ENCODE data around the gene MEGF8.
"Not testable (repeated sequence)": the region's sequence is repeated elsewhere in the genome, so short reads cannot be mapped to it uniquely, and the experiment has no call there.

The MEGF8 gene

DNA sequence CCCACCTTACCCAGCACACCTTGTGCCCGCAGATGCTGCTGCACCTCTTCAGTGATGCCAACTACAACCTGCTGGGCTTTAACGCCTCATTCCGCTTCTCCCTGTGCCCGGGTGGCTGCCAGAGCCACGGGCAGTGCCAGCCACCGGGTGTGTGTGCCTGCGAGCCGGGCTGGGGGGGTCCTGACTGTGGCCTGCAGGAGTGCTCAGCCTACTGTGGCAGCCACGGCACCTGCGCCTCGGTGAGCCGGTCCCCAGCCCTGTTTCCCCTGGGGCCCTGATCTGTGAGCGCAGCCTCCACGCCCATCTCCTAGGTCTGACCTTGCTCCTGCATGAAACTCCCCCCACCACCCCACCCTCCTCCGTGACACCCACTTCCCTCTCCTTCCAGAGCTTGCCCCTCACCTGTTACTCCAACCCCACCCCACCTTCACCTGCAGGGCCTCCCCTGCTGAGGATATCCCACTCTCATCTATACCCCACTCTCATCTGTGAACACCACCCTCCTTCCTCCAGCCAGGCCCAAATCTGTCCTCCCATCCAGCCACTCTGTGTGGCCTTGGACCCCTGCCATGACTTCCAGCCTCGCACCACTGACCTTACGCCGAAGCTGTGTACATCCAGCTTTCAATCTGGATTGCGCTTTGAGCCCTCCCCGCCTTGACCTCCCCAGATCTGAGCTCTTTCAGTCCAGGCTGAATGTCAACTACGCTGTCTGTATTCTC, 8.7 kb downstream of the MEGF8 start:
- DNase-seq: no peak

- no peak for DNase-seq
Measured at GRCh38 chr19:42334697-42335373, 9.4 kb downstream of the MEGF8 start.

DNA sequence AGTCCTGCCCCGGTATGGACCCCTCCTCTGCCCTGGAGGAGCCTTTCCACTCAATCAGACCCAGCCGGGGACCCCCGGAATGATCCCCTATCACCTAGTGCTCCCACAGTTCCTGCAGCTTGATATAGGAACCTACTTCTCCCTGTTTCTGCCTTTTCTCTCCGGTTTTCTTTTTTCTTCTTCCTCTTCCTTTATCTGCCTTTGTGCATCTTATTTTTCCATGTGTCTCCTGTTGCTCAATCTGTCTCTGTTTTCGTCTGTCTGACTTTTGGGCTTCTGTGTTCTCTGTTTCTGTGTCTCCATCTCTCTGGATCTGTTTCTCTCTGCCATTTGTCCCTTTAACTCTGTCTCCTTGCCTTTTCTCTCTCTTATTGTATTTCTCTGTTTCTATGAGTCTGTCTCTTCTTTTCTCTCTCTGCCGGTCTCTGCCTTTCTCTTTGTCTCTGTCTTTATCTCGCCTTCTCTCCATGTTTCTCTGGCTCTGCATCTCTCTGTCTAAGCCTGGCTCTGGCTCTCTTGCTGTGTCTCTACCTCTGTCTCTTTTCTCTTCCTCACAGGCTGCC, 10.0 kb downstream of the MEGF8 start:
- DNase-seq: no peak

GRCh38 chr19:42335971-42336370, 10.5 kb downstream of the MEGF8 start:
- DNase-seq: no peak

GRCh38 chr19:42339126-42339860, 13.9 kb downstream of the MEGF8 start:
- not testable (repeated sequence) for DNase-seq

DNA sequence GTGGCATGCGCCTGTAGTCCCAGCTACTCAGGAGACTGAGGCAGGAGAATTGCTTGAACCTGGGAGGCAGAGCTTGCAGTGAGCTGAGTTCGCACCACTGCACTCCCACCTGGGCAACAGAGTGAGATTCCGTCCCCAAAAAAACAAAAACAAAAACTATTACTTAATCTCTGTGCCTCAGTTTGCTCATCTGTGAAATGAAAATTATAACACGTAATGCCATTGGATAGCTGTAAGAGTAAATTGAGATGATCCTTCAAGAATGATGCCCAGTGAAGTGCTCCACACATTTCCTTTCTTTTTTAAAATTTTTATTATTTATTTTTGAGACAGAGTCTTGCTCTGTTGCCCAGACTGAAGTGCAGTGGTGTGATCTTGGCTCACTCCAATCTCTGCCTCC, 14.5 kb downstream of the MEGF8 start:
- not testable (repeated sequence) for DNase-seq

DNA sequence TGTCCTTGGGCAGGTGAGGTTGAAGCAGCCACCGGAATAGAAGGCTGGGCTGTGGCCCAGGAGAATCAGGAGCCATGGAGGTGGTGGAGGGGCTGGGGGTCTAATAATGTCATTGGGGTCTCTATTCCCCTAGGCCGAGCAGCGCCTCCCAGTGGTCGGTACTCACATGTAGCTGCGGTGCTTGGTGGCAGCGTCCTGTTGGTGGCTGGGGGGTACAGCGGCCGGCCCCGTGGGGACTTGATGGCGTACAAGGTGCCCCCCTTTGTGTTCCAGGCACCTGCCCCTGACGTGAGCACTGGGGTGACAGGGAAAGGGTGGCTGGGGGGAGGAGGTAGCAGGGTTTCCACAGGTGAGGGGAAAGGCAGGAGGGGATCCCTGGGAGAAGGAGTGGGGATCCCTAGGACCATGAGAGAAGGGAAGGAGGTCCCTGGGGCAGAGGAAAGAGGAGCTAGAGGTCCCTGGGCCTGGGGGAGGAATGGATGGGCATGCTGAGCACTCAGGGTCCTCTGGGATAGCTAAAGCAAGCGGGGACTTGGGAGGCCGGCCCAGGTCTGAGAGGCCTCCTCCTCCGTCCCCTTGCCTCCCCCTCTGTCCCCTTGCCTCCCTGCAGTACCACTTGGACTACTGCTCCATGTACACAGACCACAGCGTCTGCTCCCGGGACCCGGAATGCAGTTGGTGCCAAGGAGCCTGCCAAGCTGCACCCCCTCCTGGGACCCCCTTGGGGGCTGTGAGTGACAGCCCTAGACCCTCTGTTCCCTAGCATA, 18.1 kb downstream of the MEGF8 start:
- DNase-seq: no peak

- DNase-seq: no peak
Measured at GRCh38 chr19:42344336-42344893, 19.0 kb downstream of the MEGF8 start.

DNA sequence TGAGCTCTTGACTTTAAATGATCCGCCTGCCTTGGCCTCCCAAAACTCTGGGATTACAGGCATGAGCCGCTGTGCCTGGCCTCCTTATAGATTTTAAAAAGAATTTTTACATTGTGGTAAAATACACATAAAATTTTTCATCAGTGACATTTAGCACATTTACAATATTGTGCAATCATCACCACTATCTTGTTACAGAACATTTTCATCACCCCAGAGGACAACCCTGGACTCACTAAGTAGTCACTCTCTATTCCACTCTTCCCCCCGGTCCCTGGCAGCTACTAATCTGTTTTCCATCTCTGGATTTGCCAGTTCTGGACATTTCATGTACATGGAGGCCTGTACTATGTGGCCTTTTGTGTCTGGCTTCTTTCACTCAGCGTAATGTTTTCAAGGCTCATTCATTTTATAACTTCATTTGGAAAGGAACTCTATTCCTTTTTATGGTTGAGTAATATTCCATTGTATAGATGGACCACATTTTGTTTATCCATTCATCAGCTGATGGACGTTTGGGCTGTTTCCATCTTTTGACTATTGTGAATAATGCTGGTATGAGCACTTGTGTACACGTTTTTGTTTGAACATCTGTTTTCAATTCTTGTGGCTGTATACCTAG, 19.9 kb downstream of the MEGF8 start:
- no peak for DNase-seq

DNA sequence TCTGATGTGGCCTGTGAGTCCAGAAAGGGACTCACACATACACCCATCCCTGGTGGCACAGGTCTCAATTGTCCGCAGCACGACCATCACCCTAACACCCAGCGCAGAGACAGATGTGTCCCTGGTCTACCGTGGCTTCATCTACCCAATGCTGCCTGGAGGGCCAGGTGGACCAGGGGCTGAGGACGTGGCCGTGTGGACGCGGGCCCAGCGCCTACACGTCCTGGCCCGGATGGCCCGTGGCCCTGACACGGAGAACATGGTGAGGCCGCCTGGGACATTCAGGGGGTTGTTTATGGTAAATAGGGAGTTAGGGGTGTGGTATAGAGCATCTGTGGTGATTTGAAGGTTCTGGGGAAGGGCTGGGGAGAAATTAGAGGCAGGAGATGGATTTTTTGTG, 22.8 kb downstream of the MEGF8 start:
- no peak for DNase-seq

- no peak for DNase-seq
Measured at GRCh38 chr19:42349378-42350107, 24.1 kb downstream of the MEGF8 start.

DNA sequence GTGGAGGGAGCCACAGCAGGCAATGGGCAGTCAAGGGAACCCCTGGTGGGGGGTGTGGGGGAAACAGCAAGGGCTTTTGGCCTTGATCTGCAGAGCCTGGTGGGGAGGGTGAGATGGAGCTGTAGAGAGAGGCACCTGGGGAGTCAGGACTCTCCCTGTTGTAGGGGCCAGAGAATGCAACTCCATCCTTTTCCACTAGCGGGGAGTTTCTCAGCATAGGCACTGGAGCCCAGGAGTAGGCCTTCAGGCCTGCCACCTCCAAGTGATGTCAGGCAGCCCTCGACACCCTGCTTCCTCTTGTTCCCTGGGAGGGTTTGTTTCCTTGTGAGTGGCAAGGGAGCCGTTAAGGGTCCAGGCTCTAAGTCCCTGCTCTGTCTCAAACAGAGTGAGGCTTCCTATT, 25.0 kb downstream of the MEGF8 start:
- DNase-seq: no peak

GRCh38 chr19:42351079-42351735, 25.8 kb downstream of the MEGF8 start:
- DNase-seq: no peak

- DNase-seq: no peak
Measured at GRCh38 chr19:42352301-42353259, 27.1 kb downstream of the MEGF8 start.

DNA sequence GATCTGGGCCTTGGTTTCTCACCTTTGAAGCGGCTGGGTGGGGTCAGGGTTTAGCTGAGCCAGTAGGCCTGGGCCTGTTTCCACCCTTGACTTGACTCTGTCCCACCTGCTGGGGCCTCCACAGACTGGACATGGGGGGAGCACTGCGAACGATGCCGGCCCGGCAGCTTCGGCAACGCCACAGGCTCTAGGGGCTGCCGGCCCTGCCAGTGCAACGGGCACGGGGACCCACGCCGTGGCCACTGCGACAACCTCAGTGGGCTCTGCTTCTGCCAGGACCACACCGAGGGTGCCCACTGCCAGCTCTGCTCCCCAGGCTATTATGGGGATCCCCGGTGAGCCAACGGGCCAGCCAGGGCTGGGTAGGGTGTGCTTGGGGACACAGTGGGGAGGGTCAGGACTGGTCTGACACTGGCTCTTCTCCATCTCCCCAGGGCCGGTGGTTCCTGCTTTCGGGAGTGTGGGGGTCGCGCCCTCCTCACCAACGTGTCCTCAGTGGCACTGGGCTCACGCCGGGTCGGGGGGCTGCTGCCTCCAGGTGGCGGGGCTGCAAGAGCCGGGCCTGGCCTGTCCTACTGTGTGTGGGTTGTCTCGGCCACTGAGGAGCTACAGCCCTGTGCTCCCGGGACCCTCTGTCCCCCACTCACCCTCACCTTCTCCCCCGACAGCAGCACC, 28.0 kb downstream of the MEGF8 start:
- DNase-seq: no peak

DNA sequence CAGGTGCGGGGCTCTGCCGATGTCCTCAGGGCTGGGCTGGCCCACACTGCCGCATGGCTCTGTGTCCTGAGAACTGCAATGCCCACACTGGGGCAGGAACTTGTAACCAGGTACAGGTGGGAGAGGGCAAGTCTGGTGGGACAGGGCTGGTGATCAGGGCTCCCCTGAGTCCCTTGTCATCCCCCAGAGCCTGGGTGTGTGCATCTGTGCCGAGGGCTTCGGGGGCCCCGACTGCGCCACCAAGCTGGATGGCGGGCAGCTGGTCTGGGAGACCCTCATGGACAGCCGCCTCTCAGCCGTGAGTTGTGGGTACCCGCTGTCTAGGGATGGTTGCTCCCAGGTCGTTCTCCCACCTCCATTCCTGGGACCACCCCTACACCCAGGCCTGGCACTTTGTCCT, 30.5 kb downstream of the MEGF8 start:
- no peak for DNase-seq

DNA sequence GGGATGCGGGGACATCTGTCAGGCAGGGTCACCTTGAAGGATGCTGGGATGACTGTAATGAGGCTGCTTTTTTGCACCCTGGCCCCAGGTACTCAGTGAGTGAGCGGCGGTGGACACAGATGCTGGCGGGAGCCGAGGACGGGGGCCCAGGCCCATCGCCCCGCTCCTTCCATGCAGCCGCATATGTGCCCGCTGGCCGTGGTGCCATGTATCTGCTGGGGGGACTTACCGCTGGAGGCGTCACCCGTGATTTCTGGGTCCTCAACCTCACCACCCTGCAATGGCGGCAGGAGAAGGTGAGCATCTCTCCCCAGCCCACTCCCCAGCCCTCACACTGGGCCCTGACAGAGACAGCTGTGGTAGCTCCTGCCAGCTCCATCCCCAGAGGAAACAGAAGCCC, 31.3 kb downstream of the MEGF8 start:
- no peak for DNase-seq

DNA sequence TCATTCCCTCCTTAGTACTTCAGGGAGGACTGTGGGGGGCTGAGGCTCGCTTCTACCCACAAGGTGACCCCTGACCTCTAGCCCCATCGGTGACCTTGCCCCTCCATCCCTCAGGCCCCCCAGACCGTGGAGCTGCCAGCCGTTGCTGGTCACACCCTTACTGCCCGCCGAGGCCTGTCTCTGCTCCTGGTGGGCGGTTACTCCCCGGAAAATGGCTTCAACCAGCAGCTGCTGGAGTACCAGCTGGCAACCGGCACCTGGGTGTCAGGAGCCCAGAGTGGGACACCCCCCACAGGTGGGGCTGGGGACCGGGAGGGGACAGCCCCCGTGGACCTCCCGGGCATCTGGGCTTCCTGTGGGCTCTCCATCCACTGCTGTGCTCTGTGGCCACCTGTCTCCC, 31.9 kb downstream of the MEGF8 start:
- no peak for DNase-seq

Data from T-helper 9 cell (primary cell).